AG04450 (cell line): ENCODE data around the gene RNF151. TPM values are rescaled to one million over a fixed set of nuclear protein-coding genes. Genes with fewer than 3 reads are reported as not detected.

Experiments
- CTCF ChIA-PET: fragments of 300-600, 350-600 bp; formaldehyde crosslinking; extraction: SDS; loops from one replicate; lab custom pipeline; 2022; ENCODE audit warnings: antibody characterized with exemption, inconsistent platforms; lab: Charles Lee
- POLR2A ChIA-PET: fragments of 350-600 bp; formaldehyde crosslinking; extraction: SDS; loops from one replicate; lab custom pipeline; 2021; ENCODE audit warnings: antibody characterized with exemption, inconsistent platforms; lab: Yijun Ruan, JAX
- DNase-seq: peaks from one replicate; pipeline ENCODE4 v3.0.0-alpha.2; 2011; ENCODE audit warnings: low read depth, low spot score
- H3K27ac ChIP-seq: one replicate; pipeline ENCODE4 v1.5.1; 2012; ENCODE audit warnings: low read depth, low read length, control low read depth
- H3K27me3 ChIP-seq: one replicate; pipeline ENCODE4 v1.6.0; 2012; ENCODE audit warnings: low read length; ENCODE audit not compliant: control insufficient read depth, insufficient read depth
- H3K4me3 ChIP-seq: 2 replicates; pipeline ENCODE4 v1.5.1; 2011; ENCODE audit warnings: mild to moderate bottlenecking, low read depth, low read length, control low read depth
- H3K9me3 ChIP-seq: 2 replicates; pipeline ENCODE4 v1.5.1; 2012; ENCODE audit warnings: low read length; ENCODE audit not compliant: control insufficient read depth, insufficient read depth
- polyA plus RNA-seq: library from polyadenylated mRNA; depleted of rRNA; stranded (reverse); fragments of >200 nt; gene quantifications from 2 replicates; pipeline ENCODE4 v1.2.3, GENCODE V29; 2011; rRNA removed
- small RNA-seq: library from RNA; depleted of rRNA; stranded (forward); fragments of <200 nt; gene quantifications from one replicate; pipeline ENCODE3, GENCODE V24; 2012; ENCODE audit warnings: low read depth; ENCODE audit not compliant: insufficient read length
- TF ChIP-seq, protein P1 (sequence below): IDR thresholded peaks from 2 replicates; pipeline ENCODE4 v1.5.1; 2011; ENCODE audit warnings: low read depth, low read length, control low read depth, inconsistent platforms

Gene RNF151
- polyA plus RNA-seq, 1 experiment: not detected

DNA sequence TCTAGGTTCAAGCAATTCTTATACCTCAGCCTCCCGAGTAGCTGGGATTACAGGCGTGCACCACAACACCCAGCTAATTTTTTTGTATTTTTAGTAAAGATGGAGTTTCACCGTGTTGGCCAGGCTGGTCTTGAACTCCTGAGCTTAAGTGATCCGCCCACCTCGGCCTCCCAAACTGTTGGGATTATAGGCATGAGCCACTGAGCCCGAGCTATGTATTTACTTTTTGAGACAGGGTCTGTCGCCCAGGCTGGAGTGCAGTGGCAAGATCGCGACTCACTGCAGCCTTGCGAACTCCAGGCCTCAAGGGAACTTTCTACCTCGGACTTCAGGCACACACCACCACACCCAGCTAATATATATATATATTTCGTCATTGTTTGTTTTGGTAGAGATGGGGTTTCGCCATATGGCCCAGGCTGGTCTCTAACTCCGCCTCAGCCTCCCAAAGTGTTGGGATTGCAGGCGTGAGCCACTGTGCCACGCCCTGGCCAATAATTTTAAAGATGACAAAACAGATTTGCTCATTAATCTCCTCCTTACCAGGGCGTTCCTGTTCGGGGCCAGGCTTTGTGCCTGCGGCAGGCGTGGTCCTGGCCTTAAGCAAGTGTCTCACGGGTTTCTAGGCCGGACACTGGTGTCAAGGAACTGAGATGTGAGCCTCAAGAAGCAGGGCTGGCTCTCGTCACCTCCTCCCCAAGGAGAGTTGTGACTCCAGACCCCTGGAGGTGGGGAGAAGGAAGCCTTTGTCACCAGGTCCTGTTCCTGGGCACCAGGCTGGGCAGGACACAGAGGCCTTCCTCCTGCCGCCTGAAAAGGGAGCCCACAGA, 48.7 kb downstream of the RNF151 start:
- Histone ChIP-seq H3K27me3 (peaks cover 5% of the 10 kb centered on the region), H3K9me3 (no peaks in the 10 kb centered on the region), H3K4me3 (no peak overlapping the region), H3K27ac (no peak overlapping the region)
- TF ChIP-seq, protein P1, sequence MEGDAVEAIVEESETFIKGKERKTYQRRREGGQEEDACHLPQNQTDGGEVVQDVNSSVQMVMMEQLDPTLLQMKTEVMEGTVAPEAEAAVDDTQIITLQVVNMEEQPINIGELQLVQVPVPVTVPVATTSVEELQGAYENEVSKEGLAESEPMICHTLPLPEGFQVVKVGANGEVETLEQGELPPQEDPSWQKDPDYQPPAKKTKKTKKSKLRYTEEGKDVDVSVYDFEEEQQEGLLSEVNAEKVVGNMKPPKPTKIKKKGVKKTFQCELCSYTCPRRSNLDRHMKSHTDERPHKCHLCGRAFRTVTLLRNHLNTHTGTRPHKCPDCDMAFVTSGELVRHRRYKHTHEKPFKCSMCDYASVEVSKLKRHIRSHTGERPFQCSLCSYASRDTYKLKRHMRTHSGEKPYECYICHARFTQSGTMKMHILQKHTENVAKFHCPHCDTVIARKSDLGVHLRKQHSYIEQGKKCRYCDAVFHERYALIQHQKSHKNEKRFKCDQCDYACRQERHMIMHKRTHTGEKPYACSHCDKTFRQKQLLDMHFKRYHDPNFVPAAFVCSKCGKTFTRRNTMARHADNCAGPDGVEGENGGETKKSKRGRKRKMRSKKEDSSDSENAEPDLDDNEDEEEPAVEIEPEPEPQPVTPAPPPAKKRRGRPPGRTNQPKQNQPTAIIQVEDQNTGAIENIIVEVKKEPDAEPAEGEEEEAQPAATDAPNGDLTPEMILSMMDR: no peak
- DNase-seq: no peak
- ChIA-PET POLR2A (interaction anchor here (0.7 kb wide), 1 partner anchor 140 kb away, joined by 3 read pairs; the partner anchor contains the start of gene TRAF7), CTCF (no interaction called here)

DNA sequence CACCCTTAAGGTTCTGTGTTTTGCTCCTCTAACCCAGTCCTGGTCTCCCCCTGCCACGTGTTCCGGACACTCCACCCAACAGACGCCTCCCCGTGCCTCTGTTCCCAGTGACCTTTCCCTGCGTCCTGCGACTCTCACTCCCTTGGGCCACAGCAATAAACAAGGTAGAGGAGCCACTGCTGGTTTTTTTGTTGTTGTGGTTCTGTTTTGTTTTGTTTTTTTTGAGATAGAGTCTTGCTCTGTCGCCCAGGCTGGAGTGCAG, 49.2 kb downstream of the RNF151 start:
- no peak for DNase-seq
- Histone ChIP-seq H3K9me3 (no peaks in the 10 kb centered on the region), H3K27ac (no peak overlapping the region), H3K4me3 (no peak overlapping the region), H3K27me3 (peaks cover 5% of the 10 kb centered on the region)
- CTCF ChIA-PET: interaction anchor here (0.8 to 1.6 kb wide), 3 partner anchors 8 to 124 kb away, joined by 3 to 8 read pairs (median 4); no protein-coding TSS in a partner anchor
- POLR2A ChIA-PET: interaction anchor here (0.7 to 1.2 kb wide), 3 partner anchors 51 to 139 kb away, joined by 3 to 5 read pairs (median 4); partner anchors contain the start of genes RPS2 and TRAF7
- TF ChIP-seq, protein P1: no peak

DNA sequence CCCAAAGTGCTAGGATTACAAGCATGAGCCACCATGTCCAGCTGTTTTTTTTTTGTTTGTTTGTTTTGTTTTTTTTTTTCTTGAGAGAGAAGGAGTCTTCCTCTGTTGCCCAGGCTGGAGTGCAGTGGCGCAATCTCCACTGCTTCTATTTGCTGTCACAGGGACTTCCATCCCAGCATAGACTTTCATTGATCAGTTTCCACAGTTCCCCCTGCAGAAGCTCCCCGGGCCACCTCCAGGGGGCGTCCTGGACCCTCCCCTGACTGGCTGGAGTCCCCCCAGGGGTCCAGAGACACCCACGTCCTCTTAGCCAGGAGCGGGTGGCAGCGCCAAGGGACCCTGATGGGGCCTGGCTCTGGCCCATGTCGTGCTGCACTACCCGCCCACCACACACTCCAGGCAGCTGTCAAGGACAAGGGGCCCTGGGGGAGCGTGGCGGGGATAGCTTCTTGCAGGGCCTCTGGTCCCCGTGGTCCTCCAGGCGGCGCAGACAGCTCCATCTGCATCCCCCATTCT, 49.8 kb downstream of the RNF151 start:
- no peak overlapping the region for H3K4me3 ChIP-seq
- ChIA-PET POLR2A (interaction anchor here (0.7 to 1.2 kb wide), 4 partner anchors 9 to 139 kb away, joined by 3 to 9 read pairs (median 4); partner anchors contain the start of genes RPS2 and TRAF7), CTCF (interaction anchor here (0.8 to 1.6 kb wide), 3 partner anchors 8 to 124 kb away, joined by 3 to 8 read pairs (median 4); no protein-coding TSS in a partner anchor)
- peaks cover 5% of the 10 kb centered on the region for H3K27me3 ChIP-seq
- no peaks in the 10 kb centered on the region for H3K9me3 ChIP-seq
- no peak for DNase-seq
- TF ChIP-seq, protein P1: peak; percentile 45
- no peak overlapping the region for H3K27ac ChIP-seq

Small RNA genes within 50 kb of the gene (small RNA-seq; reads per million reads assigned to genes)
- gene AC005363.2: not detected
- gene RN7SL219P: not detected
- gene SNORA10: not detected
- not detected for gene SNORA64

Other genes with a start within 250 kb of the RNF151 start
- 15.6 and 25.5 TPM in 2 replicates for gene NME3, start 195.3 kb upstream of the RNF151 start, polyA plus RNA-seq
- gene EME2, start 194.0 kb upstream of the RNF151 start, polyA plus RNA-seq: 2.4 and 3.1 TPM in 2 replicates
- gene MRPS34, start 193.7 kb upstream of the RNF151 start, polyA plus RNA-seq: 55.8 and 62.2 TPM in 2 replicates
- gene SPSB3, start 184.3 kb upstream of the RNF151 start, polyA plus RNA-seq: 11.0 and 13.3 TPM in 2 replicates
- gene NUBP2, start 183.9 kb upstream of the RNF151 start, polyA plus RNA-seq: 20.0 and 29.2 TPM in 2 replicates
- not detected in 2 replicates for gene IGFALS, start 173.2 kb upstream of the RNF151 start, polyA plus RNA-seq
- 11.8 and 16.2 TPM in 2 replicates for gene HAGH, start 140.0 kb upstream of the RNF151 start, polyA plus RNA-seq
- 35.2 and 45.4 TPM in 2 replicates for gene FAHD1, start 139.7 kb upstream of the RNF151 start, polyA plus RNA-seq
- gene MEIOB, start 94.7 kb upstream of the RNF151 start, polyA plus RNA-seq: 0.04 TPM in 1 of 2 replicates, not detected in the other
- not detected in 2 replicates for gene HS3ST6, start 48.4 kb upstream of the RNF151 start, polyA plus RNA-seq
- gene MSRB1, start 23.7 kb upstream of the RNF151 start, polyA plus RNA-seq: 23.1 and 32.6 TPM in 2 replicates
- gene RPL3L, start 12.2 kb upstream of the RNF151 start, polyA plus RNA-seq: not detected in 2 replicates
- gene NDUFB10, start 7.3 kb upstream of the RNF151 start, polyA plus RNA-seq: 126 and 163 TPM in 2 replicates
- 2,494 and 4,570 TPM in 2 replicates for gene RPS2, start 2.0 kb upstream of the RNF151 start, polyA plus RNA-seq
- 13.7 and 24.8 TPM in 2 replicates for gene TBL3, start 5.2 kb downstream of the RNF151 start, polyA plus RNA-seq
- not detected in 2 replicates for gene NOXO1, start 14.6 kb downstream of the RNF151 start, polyA plus RNA-seq
- gene GFER, start 17.3 kb downstream of the RNF151 start, polyA plus RNA-seq: 15.8 and 19.5 TPM in 2 replicates
- 1.8 and 2.3 TPM in 2 replicates for gene SYNGR3, start 23.1 kb downstream of the RNF151 start, polyA plus RNA-seq
- gene ZNF598, start 43.0 kb downstream of the RNF151 start, polyA plus RNA-seq: 8.2 and 10.7 TPM in 2 replicates
- gene NPW, start 52.9 kb downstream of the RNF151 start, polyA plus RNA-seq: 0.66 and 0.94 TPM in 2 replicates
- gene NHERF2, start 60.0 kb downstream of the RNF151 start, polyA plus RNA-seq: 16.7 and 23.5 TPM in 2 replicates
- 10.7 and 14.5 TPM in 2 replicates for gene NTHL1, start 81.0 kb downstream of the RNF151 start, polyA plus RNA-seq
- gene TSC2, start 81.1 kb downstream of the RNF151 start, polyA plus RNA-seq: 35.9 and 42.2 TPM in 2 replicates
- 16.1 and 21.7 TPM in 2 replicates for gene PKD1, start 169.0 kb downstream of the RNF151 start, polyA plus RNA-seq
- 3.6 and 5.2 TPM in 2 replicates for gene RAB26, start 181.8 kb downstream of the RNF151 start, polyA plus RNA-seq
- 35.2 and 49.3 TPM in 2 replicates for gene TRAF7, start 188.9 kb downstream of the RNF151 start, polyA plus RNA-seq
- gene CASKIN1, start 229.7 kb downstream of the RNF151 start, polyA plus RNA-seq: 0.01 and 0.02 TPM in 2 replicates
- gene MLST8, start 238.6 kb downstream of the RNF151 start, polyA plus RNA-seq: 41.1 and 55.1 TPM in 2 replicates
- 0.26 and 0.37 TPM in 2 replicates for gene BRICD5, start 244.0 kb downstream of the RNF151 start, polyA plus RNA-seq
- gene PGP, start 248.0 kb downstream of the RNF151 start, polyA plus RNA-seq: 3.6 and 4.8 TPM in 2 replicates